DND-41 (cell line): ENCODE measurements around the gene RASAL2.

Source experiments
- ATAC-seq: fragments of 200-7000 bp; cut with Tn5 transposase; 3 replicates; pipeline ENCODE4 v1.9.1; 2021; ENCODE audit warnings: low read depth; ENCODE audit not compliant: insufficient read depth
- DNase-seq: peaks from one replicate; pipeline ENCODE4 v3.0.0-alpha.2; 2020
- H2AFZ ChIP-seq: 2 replicates; pipeline ENCODE4 v1.6.0; 2012; ENCODE audit warnings: low read depth, low read length
- H3K27ac ChIP-seq: 2 replicates; pipeline ENCODE4 v1.5.1; 2012; ENCODE audit warnings: low read length, inconsistent platforms
- H3K27me3 ChIP-seq: fragments of 200-600 bp; sonication (generic); 2 replicates; pipeline ENCODE4 v1.6.0; 2012; ENCODE audit warnings: low read length, mild to moderate bottlenecking, inconsistent platforms; ENCODE audit not compliant: insufficient read depth, poor library complexity
- H3K36me3 ChIP-seq: 2 replicates; pipeline ENCODE4 v1.5.1; 2012; ENCODE audit warnings: low read length, inconsistent platforms; ENCODE audit not compliant: insufficient read depth
- H3K4me1 ChIP-seq: 2 replicates; pipeline ENCODE4 v1.5.1; 2012; ENCODE audit warnings: mild to moderate bottlenecking, low read length; ENCODE audit not compliant: insufficient read depth
- H3K4me2 ChIP-seq: 2 replicates; pipeline ENCODE4 v1.6.0; 2012; ENCODE audit warnings: mild to moderate bottlenecking, moderate library complexity, low read length, inconsistent platforms; ENCODE audit not compliant: insufficient read depth
- H3K4me3 ChIP-seq, 2 experiments: fragments of 200-600 bp in 1 of 2; shearing (Covaris generic) in 1 of 2; 2 replicates each; pipeline ENCODE4 v1.5.1; 2012 to 2016; ENCODE audit warnings: inconsistent platforms in 2 of 2, low read length in 2 of 2, mild to moderate bottlenecking in 2 of 2, low read depth in 1 of 2, moderate library complexity in 1 of 2
- H3K79me2 ChIP-seq: 2 replicates; pipeline ENCODE4 v1.6.0; 2012; ENCODE audit warnings: low read length, inconsistent platforms; ENCODE audit not compliant: insufficient read depth
- H3K9ac ChIP-seq: 2 replicates; pipeline ENCODE4 v1.6.0; 2012; ENCODE audit warnings: low read depth, mild to moderate bottlenecking, inconsistent platforms, low read length, moderate library complexity
- H3K9me3 ChIP-seq: 2 replicates; pipeline ENCODE4 v1.5.1; 2012; ENCODE audit warnings: low read length, moderate library complexity, mild to moderate bottlenecking, inconsistent platforms; ENCODE audit not compliant: insufficient read depth, severe bottlenecking
- H4K20me1 ChIP-seq: 2 replicates; pipeline ENCODE4 v1.6.0; 2012; ENCODE audit warnings: low read length; ENCODE audit not compliant: insufficient read depth
- CTCF ChIP-seq: IDR thresholded peaks from 2 replicates; pipeline ENCODE4 v1.5.1; 2012; ENCODE audit warnings: borderline replicate concordance, low read length, moderate library complexity, mild to moderate bottlenecking; ENCODE audit not compliant: poor library complexity, severe bottlenecking; ENCODE audit errors: extremely low read depth
- EZH2 ChIP-seq: IDR thresholded peaks from 3 replicates; pipeline ENCODE4 v1.6.1; 2012; ENCODE audit warnings: borderline replicate concordance, low read depth, mild to moderate bottlenecking, moderate library complexity, low read length, inconsistent platforms; ENCODE audit not compliant: severe bottlenecking

RASAL2 gene

GRCh38 chr1:178143730-178144690 is 50.1 kb downstream of the RASAL2 start:
- Histone ChIP-seq H3K4me3 (no peak overlapping the region), H2AFZ (no peak overlapping the region), H3K79me2 (no peaks in the 10 kb centered on the region), H3K9ac (no peak overlapping the region), H3K9me3 (no peaks in the 10 kb centered on the region), H4K20me1 (no peaks in the 10 kb centered on the region), H3K4me1 (no peaks in the 10 kb centered on the region), H3K27ac (no peak overlapping the region), H3K36me3 (no peaks in the 10 kb centered on the region), H3K27me3 (no peaks in the 10 kb centered on the region), H3K4me2 (no peak overlapping the region)
- no peak for DNase-seq
- ATAC-seq = no peak
- TF ChIP-seq EZH2 = no peak
- no peak for TF ChIP-seq CTCF

GRCh38 chr1:178145605-178146004 is 51.7 kb downstream of the RASAL2 start:
- H3K9me3 ChIP-seq = no peaks in the 10 kb centered on the region
- TF ChIP-seq EZH2 (no peak), CTCF (no peak)
- no peak for DNase-seq
- H3K4me1 ChIP-seq = no peaks in the 10 kb centered on the region
- no peaks in the 10 kb centered on the region for H3K36me3 ChIP-seq
- H3K4me2 ChIP-seq = no peak overlapping the region
- no peak overlapping the region for H3K4me3 ChIP-seq
- ATAC-seq = no peak
- H3K27ac ChIP-seq = no peak overlapping the region
- H3K79me2 ChIP-seq = no peaks in the 10 kb centered on the region
- H4K20me1 ChIP-seq = no peaks in the 10 kb centered on the region
- H3K9ac ChIP-seq = no peak overlapping the region
- H2AFZ ChIP-seq = no peak overlapping the region
- no peaks in the 10 kb centered on the region for H3K27me3 ChIP-seq

GRCh38 chr1:178146436-178146835 is 52.5 kb downstream of the RASAL2 start:
- no peak for DNase-seq
- H3K4me2 ChIP-seq = no peak overlapping the region
- no peak overlapping the region for H3K4me3 ChIP-seq
- H3K79me2 ChIP-seq = no peaks in the 10 kb centered on the region
- H4K20me1 ChIP-seq = no peaks in the 10 kb centered on the region
- TF ChIP-seq EZH2 (no peak), CTCF (no peak)
- H3K36me3 ChIP-seq = no peaks in the 10 kb centered on the region
- no peaks in the 10 kb centered on the region for H3K27me3 ChIP-seq
- ATAC-seq = no peak
- no peak overlapping the region for H3K27ac ChIP-seq
- H2AFZ ChIP-seq = no peak overlapping the region
- H3K4me1 ChIP-seq = no peaks in the 10 kb centered on the region
- H3K9me3 ChIP-seq = no peaks in the 10 kb centered on the region
- no peak overlapping the region for H3K9ac ChIP-seq
